ENCODE data around the gene PCDH17. TPM values are rescaled to one million over a fixed set of nuclear protein-coding genes. Genes with fewer than 3 reads are reported as not detected.

The PCDH17 gene
- total and polyA plus RNA-seq, 7 donors, result under 0.01 to 5.0 (median 2.8) TPM

DNA sequence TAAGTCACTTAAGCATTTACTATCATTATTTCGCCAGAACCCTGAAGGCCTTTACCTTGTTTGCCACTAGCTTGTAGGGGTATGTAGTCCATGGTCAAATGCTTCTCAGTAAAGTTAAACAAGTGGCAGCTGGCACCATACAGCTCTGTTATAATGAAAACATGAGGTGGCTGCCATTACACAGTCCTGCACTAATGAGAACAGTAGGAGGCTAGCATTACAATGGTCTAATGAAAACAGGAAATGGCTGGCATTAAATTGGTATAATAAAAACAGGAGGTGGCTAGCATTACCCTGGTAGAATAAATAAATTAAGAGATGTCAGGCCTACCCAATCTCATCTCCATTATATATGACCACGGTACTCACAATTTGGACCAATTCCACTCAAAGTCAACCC is 107.5 kb downstream of the PCDH17 start:
- Histone ChIP-seq H3K36me3 (no peaks in the 10 kb centered on the region), H3K27ac (no peak overlapping the region), H3K4me1 (no peaks in the 10 kb centered on the region), H3K27me3 (no peaks in the 10 kb centered on the region), H3K4me3 (no peak overlapping the region), H3K9me3 (no peaks in the 10 kb centered on the region)
- intact Hi-C loops (cut with DNase I), result no loop called here
- TF ChIP-seq, protein P1, sequence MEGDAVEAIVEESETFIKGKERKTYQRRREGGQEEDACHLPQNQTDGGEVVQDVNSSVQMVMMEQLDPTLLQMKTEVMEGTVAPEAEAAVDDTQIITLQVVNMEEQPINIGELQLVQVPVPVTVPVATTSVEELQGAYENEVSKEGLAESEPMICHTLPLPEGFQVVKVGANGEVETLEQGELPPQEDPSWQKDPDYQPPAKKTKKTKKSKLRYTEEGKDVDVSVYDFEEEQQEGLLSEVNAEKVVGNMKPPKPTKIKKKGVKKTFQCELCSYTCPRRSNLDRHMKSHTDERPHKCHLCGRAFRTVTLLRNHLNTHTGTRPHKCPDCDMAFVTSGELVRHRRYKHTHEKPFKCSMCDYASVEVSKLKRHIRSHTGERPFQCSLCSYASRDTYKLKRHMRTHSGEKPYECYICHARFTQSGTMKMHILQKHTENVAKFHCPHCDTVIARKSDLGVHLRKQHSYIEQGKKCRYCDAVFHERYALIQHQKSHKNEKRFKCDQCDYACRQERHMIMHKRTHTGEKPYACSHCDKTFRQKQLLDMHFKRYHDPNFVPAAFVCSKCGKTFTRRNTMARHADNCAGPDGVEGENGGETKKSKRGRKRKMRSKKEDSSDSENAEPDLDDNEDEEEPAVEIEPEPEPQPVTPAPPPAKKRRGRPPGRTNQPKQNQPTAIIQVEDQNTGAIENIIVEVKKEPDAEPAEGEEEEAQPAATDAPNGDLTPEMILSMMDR (IDR thresholded peaks at IDR 0.05), result no peak
- TF ChIP-seq POLR2A (IDR thresholded peaks at IDR 0.05) (no peak), POLR2AphosphoS5 (IDR thresholded peaks at IDR 0.05) (no peak), EP300 (IDR thresholded peaks at IDR 0.05) (no peak)
- 70 to 77% methylated on average over 2 of the region's 2 CpGs for WGBS, 2 donors
- DNase-seq, result no peak

DNA sequence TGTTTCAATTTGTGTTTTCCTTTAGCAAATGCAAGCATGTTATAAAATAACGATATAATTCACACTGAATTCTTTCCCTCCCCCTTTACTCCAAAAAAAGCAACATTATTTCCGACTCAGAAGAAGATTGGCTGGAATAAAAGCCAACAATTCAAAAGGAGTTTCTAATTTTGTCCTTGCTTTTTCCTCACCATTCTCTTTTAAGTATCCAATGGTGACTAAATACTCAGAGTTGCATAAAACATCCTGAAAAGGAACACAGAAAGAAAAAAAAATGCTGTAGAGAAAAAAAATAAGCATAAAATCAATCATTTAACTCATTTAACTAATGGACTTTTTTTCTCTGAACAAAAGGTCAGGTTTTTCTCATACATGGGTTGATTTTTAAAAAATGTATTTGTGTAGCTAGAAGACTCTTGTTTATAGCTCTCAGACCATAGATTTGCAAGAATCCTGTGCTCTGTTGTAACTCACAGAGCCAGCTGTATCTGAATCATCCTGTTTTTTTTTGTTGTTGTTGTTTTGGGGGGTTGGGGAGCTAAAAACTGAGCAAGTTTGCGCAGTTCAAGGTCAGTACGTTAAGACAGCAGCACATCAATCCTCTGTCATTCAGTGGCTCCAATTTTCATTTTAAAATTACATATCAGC is 108.1 kb downstream of the PCDH17 start:
- 68 to 73% methylated on average over 4 of the region's 4 CpGs for WGBS, 2 donors
- Histone ChIP-seq H3K4me1 (no peaks in the 10 kb centered on the region), H3K27ac (no peak overlapping the region), H3K36me3 (no peaks in the 10 kb centered on the region), H3K4me3 (no peak overlapping the region), H3K27me3 (no peaks in the 10 kb centered on the region), H3K9me3 (no peaks in the 10 kb centered on the region)
- TF ChIP-seq POLR2A (IDR thresholded peaks at IDR 0.05) (no peak), EP300 (IDR thresholded peaks at IDR 0.05) (no peak), POLR2AphosphoS5 (IDR thresholded peaks at IDR 0.05) (no peak)
- TF ChIP-seq, protein P1 (IDR thresholded peaks at IDR 0.05), result no peak
- intact Hi-C loops (cut with DNase I), result no loop called here
- DNase-seq, result no peak

DNA sequence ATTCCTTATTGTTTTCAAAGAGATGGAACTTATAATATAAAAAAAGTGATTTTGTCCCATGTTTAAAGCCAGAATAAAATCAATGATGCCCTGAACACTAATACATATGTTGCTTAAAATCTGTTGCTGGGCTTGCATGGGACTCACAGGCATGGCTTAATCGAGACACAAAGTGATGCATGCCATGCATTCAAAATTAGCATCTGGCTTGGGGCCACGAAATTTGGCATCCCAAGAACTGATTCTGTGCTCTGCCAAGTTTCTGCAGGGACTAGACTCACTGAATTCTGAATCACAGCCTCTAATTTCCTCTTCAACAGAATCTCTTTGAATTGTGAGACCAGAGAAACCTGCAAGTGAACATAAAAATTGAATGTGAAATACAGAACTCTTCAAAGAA is 109.2 kb downstream of the PCDH17 start:
- DNase-seq, result no peak
- Histone ChIP-seq H3K36me3 (no peaks in the 10 kb centered on the region), H3K27ac (no peak overlapping the region), H3K4me3 (no peak overlapping the region), H3K4me1 (no peaks in the 10 kb centered on the region), H3K9me3 (no peaks in the 10 kb centered on the region), H3K27me3 (no peaks in the 10 kb centered on the region)
- intact Hi-C loops (cut with DNase I), result no loop called here
- WGBS, 2 donors, result 33 to 44% methylated on average over 2 of the region's 2 CpGs
- no peak for TF ChIP-seq EP300 (IDR thresholded peaks at IDR 0.05)
- TF ChIP-seq, protein P1 (IDR thresholded peaks at IDR 0.05), result no peak
- TF ChIP-seq POLR2AphosphoS5 (IDR thresholded peaks at IDR 0.05), result no peak
- no peak for TF ChIP-seq POLR2A (IDR thresholded peaks at IDR 0.05)

DNA sequence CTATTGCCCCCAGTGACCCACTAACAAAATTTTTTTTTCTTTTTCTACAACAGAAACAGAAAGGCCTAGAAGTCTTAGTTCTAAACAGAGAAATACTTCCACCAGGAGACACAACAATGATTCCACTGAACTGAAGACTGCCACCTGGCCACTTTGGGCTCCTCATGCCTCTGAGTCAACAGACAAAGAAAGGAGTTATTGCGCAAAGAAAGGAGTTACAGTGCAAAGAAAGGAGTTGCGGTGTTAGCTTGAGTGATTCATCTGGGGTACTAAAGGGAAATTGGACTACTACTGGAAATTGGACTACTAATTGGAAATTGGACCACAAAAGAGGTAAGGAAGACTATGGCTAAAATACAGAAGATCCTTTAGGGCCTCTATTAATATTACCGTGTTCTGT is 116.6 kb downstream of the PCDH17 start:
- H3K27ac ChIP-seq, result no peak overlapping the region
- no peak for DNase-seq
- H3K4me1 ChIP-seq, result no peaks in the 10 kb centered on the region
- no peaks in the 10 kb centered on the region for H3K9me3 ChIP-seq
- TF ChIP-seq POLR2AphosphoS5 (IDR thresholded peaks at IDR 0.05), result no peak
- TF ChIP-seq POLR2A (IDR thresholded peaks at IDR 0.05), result no peak
- TF ChIP-seq, protein P1 (IDR thresholded peaks at IDR 0.05), result no peak
- no peak for TF ChIP-seq EP300 (IDR thresholded peaks at IDR 0.05)
- H3K4me3 ChIP-seq, result no peak overlapping the region
- H3K27me3 ChIP-seq, result no peaks in the 10 kb centered on the region
- intact Hi-C loops (cut with DNase I), result no loop called here
- 75 to 95% methylated on average over 3 of the region's 3 CpGs for WGBS, 2 donors
- H3K36me3 ChIP-seq, result no peaks in the 10 kb centered on the region

GRCh38 chr13:57760951-57761350 is 129.4 kb downstream of the PCDH17 start:
- no peak overlapping the region for H3K4me3 ChIP-seq
- no peak for TF ChIP-seq EP300 (IDR thresholded peaks at IDR 0.05)
- TF ChIP-seq, protein P1 (IDR thresholded peaks at IDR 0.05), result no peak
- no peak for TF ChIP-seq POLR2A (IDR thresholded peaks at IDR 0.05)
- TF ChIP-seq POLR2AphosphoS5 (IDR thresholded peaks at IDR 0.05), result no peak
- H3K27ac ChIP-seq, result no peak overlapping the region
- no peaks in the 10 kb centered on the region for H3K27me3 ChIP-seq
- intact Hi-C loops (cut with DNase I), result no loop called here
- H3K4me1 ChIP-seq, result no peaks in the 10 kb centered on the region
- DNase-seq, result no peak
- no peaks in the 10 kb centered on the region for H3K9me3 ChIP-seq
- no peaks in the 10 kb centered on the region for H3K36me3 ChIP-seq
- 60 to 72% methylated on average over 2 of the region's 2 CpGs for WGBS, 2 donors
